ENCODE measurements around the gene HPS1.

The HPS1 gene

DNA sequence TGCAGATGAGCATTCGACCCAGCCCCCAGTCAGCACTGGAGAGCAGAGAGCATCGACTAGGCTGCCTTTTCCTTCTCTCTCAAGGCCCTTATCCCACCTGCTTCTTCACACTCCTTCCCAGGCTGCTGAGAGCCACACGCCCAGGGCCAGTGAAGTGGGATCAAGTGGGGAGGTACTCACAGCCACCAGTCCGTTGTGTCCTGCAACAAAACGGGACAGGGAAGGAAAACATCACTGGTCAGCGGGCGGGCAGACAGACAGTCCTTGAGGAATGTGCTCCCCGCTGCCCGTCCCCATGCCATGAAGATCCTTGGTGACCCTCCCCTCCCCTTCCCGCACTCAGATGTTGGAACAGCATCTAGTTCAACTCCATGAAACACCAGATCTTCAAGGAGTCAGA is 36.0 kb downstream of the HPS1 start:
- no peak for DNase-seq

DNA sequence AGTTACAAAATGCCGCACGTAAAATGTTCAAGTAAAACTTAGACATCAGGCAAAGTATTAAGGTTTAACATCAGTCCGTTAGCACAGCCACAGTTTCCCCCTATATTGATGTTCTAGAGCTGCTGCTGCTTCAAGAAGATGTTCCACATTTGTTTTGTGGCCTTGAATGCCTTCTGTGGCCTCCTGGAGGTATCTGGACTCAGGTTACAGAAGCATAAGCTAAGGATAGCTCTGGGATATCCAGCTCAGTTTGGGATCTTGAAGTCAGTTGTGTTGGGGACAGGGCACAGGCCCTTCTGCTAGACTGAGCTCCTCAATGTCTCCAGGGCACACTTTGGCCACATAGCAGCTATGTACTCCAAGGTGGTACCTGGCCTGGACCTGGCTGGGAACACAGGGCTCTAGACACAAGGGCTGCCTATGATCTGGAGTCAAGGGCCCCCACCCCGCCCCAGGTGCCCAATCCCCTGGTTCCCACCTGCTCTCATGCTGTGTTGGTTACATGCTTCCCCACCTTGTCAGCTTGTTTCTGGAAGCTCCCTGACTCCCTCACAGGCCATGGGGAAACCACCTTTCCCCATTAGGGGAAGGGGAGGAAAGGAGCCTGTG is 36.5 kb downstream of the HPS1 start:
- no peak for DNase-seq

DNA sequence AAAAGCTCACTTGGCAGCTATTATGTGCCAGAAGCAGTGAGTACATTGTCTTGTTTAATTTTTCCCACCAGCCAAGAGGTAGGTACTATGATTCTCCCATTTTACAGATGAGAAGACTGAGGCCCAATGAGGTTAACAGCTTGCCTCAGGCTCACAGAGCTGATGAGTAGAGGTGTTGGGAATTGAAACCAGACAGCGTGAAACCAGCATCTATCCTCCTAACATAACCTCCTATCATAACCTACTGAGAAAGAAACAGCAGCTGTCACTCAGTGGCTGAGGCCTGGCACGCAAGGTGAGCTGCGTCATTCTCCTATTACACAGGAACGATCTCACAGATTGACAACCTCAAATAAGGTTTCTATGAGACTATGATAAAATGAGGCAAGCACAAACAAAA is 37.9 kb downstream of the HPS1 start:
- no peak for DNase-seq

DNA sequence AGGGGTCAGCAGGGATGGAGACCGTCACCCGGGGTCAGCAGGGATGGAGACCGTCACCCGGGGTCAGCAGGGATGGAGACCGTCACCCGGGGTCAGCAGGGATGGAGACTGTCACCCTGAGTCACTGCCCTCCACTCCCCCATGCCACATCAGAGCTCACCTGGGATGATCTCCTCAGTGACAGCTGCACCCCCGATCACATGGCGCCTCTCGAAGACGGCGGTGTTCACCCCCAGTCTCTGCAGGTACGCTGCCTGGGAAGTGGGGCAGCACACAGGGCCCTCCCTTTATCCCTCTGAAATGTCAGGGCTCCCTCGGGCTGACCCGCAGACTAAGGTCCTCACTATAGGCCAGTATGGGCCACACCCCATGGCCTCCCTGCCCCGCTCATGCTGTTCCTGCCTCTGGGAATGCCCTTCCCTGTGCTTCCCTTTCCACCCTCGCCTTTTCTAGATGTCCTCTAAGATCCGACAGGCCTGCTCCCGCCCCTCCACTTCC is 38.9 kb downstream of the HPS1 start:
- no peak for DNase-seq

DNA sequence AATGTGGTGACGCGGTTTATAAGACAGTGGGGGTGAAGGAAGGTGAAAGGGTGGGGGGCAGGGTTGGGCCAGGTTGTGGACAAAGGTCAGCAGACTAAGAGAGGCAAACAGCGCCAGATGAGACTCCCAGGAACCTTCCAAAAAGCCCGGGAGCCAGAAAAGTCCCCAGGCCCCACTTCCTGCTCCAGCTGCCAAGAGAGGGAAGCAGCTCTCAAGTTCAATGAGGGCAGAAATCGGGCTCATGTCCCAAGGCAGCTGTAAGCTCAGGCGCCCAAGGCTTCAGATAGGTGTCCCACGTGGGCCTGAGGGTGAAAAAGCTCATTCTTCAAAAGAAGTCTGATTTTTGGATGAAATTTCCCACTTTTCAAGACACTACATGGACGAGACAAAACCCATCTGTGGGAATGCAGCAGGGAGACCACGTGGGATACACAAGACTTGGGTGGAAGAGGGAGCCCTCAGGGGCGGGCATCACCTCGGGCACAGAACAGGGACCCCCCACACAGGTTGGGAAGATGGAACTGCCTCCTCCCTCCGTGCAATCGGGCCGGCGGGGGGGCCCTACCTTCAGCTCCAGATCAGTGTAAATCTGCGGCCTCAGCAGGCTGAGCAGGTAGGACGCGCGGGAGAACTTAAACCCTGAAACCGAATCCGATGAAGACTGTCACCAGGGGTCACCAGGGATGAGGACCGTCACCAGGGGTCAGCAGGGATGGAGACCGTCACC is 39.6 kb downstream of the HPS1 start:
- DNase-seq: no peak

DNA sequence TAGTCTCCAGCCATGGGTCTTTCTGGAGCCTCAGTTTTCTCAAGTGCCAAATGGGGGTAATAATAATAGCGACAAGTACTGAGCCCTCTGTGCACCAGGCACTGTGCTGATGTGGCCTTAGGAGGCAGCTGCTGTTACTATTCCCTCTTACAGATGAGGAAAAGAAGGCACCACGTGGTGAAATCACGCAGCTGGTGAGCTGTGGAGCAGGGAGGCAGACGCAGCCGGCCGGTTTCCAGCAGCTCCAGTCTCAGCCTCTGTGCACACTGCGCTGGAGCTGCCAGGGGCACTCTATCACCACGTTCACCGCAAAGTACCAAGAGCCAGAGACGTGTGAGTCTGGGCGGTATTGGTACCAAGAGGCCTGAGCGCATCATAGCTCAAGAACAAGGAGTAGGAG is 41.3 kb downstream of the HPS1 start:
- DNase-seq: no peak

DNA sequence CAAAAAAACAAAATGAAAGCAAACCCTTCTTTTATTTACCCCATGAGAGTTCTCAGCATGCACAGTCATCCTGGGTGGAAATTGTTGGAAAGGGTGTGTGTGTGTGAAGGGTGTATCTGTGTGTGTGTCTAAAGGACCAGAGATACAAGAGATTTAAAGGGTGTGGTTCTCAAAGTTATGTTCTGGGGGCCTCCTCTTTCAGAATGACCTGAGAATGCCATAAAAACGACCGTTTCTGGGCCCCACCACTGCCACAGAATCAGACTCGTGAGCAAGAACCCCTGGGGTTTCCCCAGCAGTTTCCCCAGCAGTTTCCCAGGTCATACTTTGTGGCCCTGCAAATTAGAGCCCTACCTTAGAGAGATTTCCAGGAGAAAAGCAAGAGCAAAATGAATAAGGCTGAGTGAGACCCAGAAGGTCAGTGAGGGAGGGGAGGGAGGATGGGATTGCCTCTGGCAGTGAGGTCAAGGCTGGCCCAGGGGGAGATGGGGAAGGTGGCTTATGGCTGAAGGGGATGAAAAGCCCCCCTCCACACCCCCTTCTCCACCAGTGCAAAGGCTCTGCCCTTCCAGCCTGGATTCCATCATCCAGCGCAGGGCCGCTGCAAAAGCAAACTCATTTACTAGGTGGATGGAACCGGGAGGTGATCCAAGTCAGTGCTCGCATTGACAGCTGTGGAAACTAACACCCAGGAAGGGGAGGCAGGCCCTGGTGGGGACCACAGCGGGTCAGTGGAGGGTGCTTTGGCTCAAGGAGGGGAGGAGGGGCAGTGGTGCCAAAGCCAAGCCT is 42.0 kb downstream of the HPS1 start:
- DNase-seq: no peak

DNA sequence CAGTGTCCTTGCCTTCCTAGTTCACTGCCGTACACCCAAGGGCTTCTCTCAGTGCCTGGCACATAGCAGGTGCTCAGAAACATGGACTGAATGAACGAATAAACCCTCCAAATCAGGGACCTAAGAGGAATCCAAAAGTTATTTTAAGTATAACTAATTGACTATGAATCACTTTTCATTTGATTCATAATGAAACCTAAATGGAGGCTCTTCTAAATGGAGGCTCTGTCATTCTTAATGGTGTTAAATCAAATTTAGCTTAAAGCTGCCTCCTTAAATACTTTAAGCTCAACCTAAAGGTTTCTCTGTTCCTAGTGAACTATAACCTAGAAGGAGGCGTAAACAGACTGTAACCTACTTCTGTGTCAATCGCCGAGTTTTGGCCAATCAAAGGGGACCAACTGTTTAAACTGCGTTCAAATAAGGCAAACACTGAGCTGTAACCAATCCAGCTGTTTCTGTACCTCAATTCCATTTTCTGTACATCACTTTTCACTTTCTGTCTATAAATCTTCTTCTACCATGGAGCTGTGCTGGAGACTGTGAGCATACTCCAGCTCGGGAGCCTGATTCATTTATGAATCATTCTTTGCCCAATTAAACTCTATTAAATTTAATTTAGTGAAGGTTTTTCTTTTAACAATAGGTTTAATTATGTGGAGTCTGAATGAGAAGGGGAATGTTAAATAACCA is 42.8 kb downstream of the HPS1 start:
- no peak for DNase-seq

DNA sequence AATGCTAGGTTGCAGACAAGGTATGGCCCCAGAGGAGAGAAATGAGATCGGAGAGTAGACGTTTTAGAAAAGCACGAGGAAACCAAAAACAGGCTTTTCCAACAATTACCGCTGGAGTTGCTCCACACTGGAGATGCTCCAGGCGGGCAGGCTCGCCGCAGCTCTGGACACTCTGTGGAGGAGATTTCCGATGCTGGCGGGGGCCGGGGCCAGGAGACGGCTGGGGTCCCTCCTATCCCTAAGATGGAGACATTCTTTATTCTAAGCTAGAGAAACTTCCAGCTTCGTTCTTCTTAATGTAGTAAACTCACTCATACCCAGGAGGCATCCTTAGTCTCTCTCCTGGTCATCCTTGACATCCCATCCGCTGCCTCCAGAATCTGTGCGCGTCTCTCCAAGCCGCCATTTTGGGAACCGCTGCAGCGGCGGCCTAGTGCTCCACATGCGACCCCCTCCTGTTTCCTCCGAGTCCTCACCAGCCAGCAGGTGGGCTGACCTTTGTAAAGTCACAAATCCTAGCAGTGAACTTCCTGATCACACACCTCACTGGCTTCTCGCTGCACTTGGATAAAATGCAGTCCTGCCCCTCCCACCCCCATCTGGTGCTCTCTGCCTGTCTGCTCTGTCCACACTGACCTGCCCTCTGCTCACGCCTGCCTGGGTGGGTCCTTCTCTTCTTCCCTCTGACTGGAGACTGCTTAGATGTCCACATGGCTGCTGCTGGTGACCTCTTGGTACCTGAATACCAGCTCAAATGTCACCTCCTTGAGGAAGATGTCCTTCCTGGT is 43.6 kb downstream of the HPS1 start:
- no peak for DNase-seq

DNA sequence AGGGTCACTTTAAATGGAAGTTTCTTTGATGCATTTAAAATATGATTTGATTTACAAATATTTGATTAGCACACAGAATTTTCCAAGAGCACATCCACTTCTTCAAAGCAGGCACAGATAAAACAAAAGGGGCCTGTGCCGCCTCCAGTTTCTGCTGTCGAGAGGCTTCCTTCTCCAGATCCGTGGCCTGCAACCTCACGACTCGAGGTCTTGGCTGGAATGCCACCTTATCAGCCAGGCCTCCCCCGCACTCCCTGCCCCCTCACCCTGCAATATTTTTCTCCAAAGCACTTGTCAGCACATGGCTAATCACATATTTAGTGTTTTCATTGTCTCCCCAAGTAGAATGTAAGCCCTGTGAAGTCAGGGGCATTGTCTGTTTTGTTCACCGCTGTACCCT is 44.3 kb downstream of the HPS1 start:
- DNase-seq: no peak

DNA sequence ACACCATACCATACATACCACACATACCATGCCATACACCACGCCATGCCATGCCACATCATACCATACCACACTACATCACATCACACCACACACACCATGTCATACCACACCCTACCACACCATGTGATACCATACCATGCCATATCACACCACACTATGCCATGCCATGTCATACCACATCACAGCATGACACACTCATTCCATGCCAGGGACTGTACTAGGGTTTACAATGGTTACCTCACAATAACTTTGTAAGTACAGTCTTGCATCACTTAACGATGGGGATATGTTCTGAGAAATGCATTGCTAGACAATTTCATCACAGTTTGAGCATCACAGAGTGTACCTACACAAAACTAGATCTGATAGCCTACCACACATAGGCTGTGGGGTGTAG is 46.3 kb downstream of the HPS1 start:
- DNase-seq: peak; percentile 41

DNA sequence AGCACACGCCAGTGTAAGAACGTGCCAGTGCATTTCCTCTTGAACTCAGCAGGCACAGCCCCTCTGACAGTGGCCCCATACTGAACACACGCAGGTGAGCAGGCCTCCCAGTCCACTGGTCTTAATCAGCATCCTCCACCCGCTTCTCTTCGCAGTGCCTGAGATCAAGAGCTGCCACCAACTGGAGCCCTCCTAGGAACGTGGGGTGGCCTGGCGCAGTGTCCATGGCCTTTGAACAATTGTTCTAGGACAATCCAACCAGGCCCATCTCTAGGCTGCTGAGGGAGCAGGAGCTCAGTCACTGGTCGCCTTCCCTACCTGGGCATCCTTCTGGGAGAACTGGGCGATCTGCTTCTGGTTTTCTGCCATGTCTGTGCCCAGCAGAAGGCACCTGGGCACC is 47.0 kb downstream of the HPS1 start:
- DNase-seq: no peak

DNA sequence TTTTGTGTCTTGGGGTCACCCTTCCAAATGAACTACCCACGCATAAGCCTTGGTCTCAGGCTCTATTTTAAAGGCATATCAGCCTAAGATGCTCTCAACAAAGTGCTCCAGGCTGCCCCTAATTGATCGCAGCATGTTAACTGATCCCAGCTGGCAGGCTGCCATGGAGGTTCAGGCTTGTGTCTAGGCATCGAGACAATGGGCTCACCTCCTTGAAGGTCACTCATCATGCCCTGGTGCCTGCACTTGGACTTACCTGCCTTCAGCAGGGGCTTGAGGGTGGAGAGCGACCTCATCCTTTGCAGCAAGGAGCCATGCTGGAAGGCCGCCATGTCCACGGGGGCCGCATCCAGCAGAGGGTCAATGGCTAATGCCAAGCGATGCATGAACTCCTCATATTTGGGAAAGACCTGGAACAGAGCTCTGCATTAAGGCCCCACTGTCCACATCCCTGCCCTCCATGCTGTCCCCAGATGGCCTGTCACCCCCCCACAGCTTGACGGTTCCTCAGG is 49.6 kb downstream of the HPS1 start:
- no peak for DNase-seq

DNA sequence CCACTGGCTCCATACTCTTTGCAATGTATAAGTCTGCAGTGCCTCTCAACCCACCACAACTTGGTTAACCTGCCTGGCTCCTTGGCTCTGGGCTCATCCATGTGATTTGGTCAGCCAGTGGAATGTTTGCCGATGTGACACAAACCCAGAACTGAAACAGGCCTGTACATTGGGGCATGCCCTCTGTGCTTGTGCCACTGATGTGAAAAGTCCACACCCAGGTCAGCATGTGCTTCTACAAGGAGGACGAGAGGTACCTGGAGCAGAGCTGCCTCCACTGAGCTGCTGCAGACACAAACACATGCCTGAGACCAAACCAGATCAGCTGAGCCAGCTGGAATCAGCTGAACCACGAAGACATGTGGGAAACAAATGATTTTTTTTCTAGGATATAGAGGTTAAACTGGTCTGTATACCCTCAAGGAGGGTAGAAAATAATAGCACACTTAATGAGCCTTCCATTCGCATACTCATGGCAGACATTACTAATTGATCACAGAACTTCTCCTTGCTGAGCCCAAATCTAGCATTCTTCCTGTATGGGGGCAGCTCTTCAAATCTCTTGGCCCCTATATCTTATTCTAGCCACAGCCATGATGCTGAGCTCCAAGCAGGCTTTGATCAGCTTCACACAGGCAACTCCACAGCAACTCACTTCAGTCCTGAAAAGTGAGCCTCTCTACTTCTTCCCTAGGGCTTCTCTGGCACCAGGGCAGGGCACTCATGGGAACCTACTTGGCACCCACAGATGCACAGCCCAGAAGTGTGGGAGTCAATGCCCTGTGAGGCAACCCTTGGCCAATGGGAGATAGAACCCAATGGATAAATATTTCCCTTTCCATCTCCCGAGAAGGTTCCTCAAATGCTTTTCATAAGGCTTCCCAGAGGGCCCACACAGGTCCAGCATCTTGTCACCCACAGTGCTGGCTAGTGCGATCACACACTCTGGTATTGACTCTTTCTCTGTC is 50.4 kb downstream of the HPS1 start:
- DNase-seq: no peak

DNA sequence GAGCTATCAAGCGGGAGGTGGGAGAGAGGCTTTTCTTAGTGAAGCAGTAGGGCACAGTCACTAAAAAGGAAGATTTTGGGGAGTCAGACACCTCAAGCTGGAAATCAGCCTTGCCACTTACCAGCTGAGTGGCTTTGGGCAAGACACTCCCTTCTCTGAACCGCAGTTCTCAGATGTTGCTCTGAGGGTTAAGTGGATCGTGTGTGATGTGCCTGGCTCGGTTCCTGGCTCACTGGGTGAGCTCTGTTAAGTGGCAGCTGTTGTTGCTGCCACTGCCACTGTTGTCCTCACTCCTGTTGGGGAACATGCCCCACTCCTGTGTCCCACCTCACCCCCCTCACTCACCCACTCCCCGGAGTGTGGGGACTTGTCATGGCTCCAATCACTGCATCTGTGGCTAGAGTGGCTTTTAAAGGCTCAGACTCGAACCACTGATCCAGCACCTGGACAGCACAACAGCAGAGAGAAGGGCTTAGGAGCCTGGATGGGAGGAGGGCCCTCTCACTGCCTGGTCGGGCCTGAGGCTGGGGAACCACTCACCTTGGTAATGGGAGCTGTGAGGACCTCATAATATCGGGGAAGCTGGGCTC is 51.8 kb downstream of the HPS1 start:
- no peak for DNase-seq

DNA sequence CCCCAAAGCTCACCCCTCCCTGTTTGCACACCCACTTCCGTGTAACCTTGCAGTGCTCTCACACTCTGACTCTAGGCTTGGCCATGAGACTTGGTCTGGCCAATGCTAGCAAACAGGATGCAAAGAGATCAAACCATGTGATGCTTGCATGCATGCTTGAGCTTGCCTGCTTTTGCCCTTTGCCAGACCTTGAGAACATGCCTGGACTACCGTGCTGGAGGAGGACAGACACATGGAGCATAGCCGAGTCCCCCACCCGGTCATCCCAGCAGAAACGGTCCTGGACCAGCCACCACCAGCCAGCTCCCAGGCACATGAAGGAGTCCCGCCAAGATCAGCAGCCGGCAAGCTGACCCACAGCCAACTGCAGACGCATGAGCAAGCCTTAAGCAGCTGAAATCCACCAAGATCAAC is 55.1 kb downstream of the HPS1 start:
- peak; percentile 43 for DNase-seq

DNA sequence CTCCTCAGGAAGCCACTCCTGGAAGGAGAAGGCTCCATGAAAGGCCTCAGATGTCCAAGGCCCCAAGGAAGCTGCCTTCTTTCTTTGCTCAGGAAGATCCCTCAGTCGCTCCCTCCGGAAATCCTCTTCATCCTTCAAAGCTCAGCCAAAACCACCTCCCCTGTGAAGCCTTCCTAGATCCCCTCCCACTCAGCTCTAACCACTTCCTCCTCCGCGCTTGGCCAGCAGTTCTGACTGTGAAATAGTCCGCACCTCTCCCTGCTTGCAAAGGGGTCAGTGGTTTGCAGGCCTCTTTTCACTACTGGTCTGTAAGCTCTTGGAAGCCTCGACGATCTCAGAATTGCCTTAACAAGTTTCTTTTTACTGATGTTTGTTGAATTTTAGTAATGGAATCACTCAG is 55.7 kb downstream of the HPS1 start:
- peak; percentile 87 for DNase-seq

DNA sequence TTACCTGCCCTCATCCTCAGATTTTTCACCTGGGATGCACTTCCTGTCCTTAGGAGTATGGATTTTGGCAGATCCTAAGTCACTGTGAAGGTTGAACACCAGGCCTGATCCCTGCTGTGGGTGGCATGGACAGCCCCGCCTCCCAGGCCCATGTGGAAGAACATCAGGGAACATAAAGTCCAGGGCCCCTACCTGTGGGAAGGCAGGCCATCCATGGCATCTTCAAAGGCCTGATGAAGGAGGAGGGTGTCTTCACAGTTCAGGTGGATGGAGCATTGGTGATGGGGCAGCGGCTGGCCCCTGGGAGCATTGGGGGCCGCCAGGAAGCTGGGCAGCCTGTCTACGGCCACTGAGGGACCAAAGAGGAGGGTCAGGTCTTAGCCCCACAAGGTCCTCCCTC is 56.3 kb downstream of the HPS1 start:
- no peak for DNase-seq

DNA sequence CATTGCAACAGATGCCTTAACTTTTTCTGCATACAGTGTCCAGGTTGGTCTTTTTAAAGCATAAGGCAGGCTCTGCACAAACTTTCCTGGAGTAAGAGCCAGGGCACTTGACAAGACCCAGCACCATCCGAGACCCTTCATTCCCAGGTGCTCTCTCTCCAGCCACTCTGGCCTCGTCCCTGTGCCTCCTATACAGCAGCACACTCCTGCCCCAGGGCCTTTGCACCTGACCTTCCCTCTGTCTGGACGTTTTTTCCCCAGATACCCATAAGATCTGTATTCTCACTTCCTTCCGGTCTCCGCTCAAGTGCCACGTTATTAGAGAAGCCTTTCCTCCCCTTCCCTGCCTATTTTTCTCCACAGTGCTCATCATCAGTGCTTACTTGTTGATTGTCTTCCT is 57.3 kb downstream of the HPS1 start:
- DNase-seq: no peak

DNA sequence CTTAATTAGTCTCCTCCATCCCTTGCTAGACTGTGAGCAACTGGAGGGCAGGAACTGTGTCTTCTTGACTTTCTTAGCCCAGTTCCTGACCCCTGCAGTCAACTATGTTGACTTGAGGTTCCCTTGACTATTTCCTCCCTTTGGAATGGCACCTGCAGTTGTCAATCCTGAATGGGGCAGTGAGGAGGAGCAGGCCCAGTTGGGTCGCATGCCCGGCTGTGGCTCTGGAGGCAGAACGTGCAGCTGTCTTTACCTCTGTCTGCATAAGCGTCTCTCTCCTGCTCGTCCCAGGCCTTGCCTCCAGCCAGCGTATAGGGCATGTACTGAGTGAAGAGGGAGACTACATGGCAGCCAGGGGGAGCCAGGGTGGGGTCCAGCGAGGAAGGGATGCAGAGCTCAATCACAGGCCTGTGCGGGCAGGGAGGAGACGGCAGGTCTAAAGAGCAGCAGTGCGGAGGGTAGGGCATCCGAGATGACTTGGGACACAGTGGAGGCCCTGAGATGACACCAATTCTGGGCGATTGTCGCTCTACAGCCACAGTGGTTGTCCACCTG is 58.6 kb downstream of the HPS1 start:
- no peak for DNase-seq

Measured in MV-4-11 (cell line).